SK-N-SH (cell line): ENCODE results near the gene BCAS3. TPM values are rescaled to one million over a fixed set of nuclear protein-coding genes. Genes with fewer than 3 reads are reported as not detected.

Source experiments
- CTCF ChIA-PET: fragments of 300-600, 350-600 bp; formaldehyde crosslinking; extraction: SDS; loops from one replicate; lab custom pipeline; 2021; lab: Yijun Ruan, JAX
- POLR2A ChIA-PET: fragments of 350-600 bp; sonication (Branson Sonifier 250); formaldehyde crosslinking; extraction: SDS; loops from one replicate; lab custom pipeline; 2020; ENCODE audit warnings: antibody characterized with exemption, inconsistent platforms; lab: Yijun Ruan, JAX
- DNase-seq: peaks from one replicate; pipeline ENCODE4 v3.0.0; 2012
- H2AFZ ChIP-seq: fragments of 200-600 bp; sonication (generic); 2 replicates; pipeline ENCODE4 v1.8.1; 2016; ENCODE audit warnings: antibody characterized with exemption, mild to moderate bottlenecking, low read depth
- H3F3A ChIP-seq: fragments of 200-600 bp; sonication (generic); replicated peaks from 2 replicates; pipeline ENCODE3; 2016; ENCODE audit warnings: antibody characterized with exemption, mild to moderate bottlenecking; ENCODE audit not compliant: insufficient read depth
- H3K27ac ChIP-seq, 2 experiments: fragments of 200-500 bp in 1 of 2; fragments of 200-600 bp in 1 of 2; sonication (Bioruptor generic) in 1 of 2; sonication (generic), shearing (Covaris generic) in 1 of 2; 2 replicates each; pipeline versions ENCODE4 v1.5.1 to v1.6.1; 2014 to 2016; ENCODE audit warnings: low read depth in 2 of 2, inconsistent platforms in 1 of 2, low read length in 1 of 2, mild to moderate bottlenecking in 1 of 2, mixed read lengths in 1 of 2
- H3K27me3 ChIP-seq: fragments of 200-600 bp; sonication (generic), shearing (Covaris generic); 2 replicates; pipeline ENCODE4 v1.6.1; 2016; ENCODE audit warnings: mixed run types; ENCODE audit not compliant: insufficient read depth
- H3K36me3 ChIP-seq, 2 experiments: fragments of 200-500 bp in 1 of 2; fragments of 200-600 bp in 1 of 2; sonication (Bioruptor generic) in 1 of 2; sonication (generic) in 1 of 2; replicated peaks in 1 of 2; 2 replicates each; pipeline versions ENCODE3 to v1.5.1; 2014 to 2016; ENCODE audit warnings: low read length in 1 of 2, mild to moderate bottlenecking in 1 of 2; ENCODE audit not compliant: insufficient read depth in 2 of 2, control insufficient read depth in 1 of 2
- H3K4me1 ChIP-seq, 2 experiments: fragments of 200-500 bp in 1 of 2; fragments of 200-600 bp in 1 of 2; sonication (Bioruptor generic) in 1 of 2; sonication (generic), shearing (Covaris generic) in 1 of 2; 2 replicates each; pipeline versions ENCODE4 v1.5.1 to v1.6.1; 2014 to 2016; ENCODE audit warnings: low read depth in 1 of 2, low read length in 1 of 2, mixed run types in 1 of 2; ENCODE audit not compliant: insufficient read depth in 2 of 2, control insufficient read depth in 1 of 2
- H3K4me2 ChIP-seq: fragments of 200-600 bp; sonication (generic), shearing (Covaris generic); 2 replicates; pipeline ENCODE4 v1.6.1; 2017; ENCODE audit warnings: mixed run types
- H3K4me3 ChIP-seq, 2 experiments: fragments of 200-500 bp in 1 of 2; fragments of 200-600 bp in 1 of 2; sonication (Bioruptor generic) in 1 of 2; sonication (generic), shearing (Covaris generic) in 1 of 2; 2 replicates each; pipeline versions ENCODE4 v1.5.1 to v1.8.1; 2014 to 2016; ENCODE audit warnings: low read depth in 2 of 2, inconsistent platforms in 1 of 2, low read length in 1 of 2, mild to moderate bottlenecking in 1 of 2, mixed read lengths in 1 of 2, moderate library complexity in 1 of 2
- H3K79me2 ChIP-seq: fragments of 200-600 bp; sonication (generic); 2 replicates; pipeline ENCODE4 v1.8.1; 2017; ENCODE audit warnings: mild to moderate bottlenecking; ENCODE audit not compliant: insufficient read depth
- H3K9ac ChIP-seq: fragments of 200-600 bp; sonication (generic); 2 replicates; pipeline ENCODE4 v1.6.1; 2017; ENCODE audit warnings: mixed run types
- H3K9me2 ChIP-seq: fragments of 200-600 bp; sonication (generic); 2 replicates; pipeline ENCODE4 v1.6.1; 2017; ENCODE audit warnings: mixed run types
- H3K9me3 ChIP-seq: fragments of 200-600 bp; sonication (generic); 2 replicates; pipeline ENCODE4 v1.6.1; 2017; ENCODE audit warnings: mixed run types, mild to moderate bottlenecking, moderate library complexity
- H4K20me1 ChIP-seq: fragments of 200-600 bp; sonication (generic); 2 replicates; pipeline ENCODE4 v1.6.1; 2017; ENCODE audit warnings: mild to moderate bottlenecking, mixed run types; ENCODE audit not compliant: insufficient read depth
- CHD2 ChIP-seq: fragments of 150-350 bp; IDR thresholded peaks from 2 replicates; pipeline ENCODE4 v1.6.1; 2018; ENCODE audit warnings: low read length; ENCODE audit not compliant: partially characterized antibody
- CTCF ChIP-seq: fragments of 200-600 bp; sonication (generic); IDR thresholded peaks from 2 replicates; pipeline ENCODE4 v1.6.1; 2017; ENCODE audit warnings: antibody characterized with exemption, mild to moderate bottlenecking, moderate library complexity
- ELF1 ChIP-seq: IDR thresholded peaks from 2 replicates; pipeline ENCODE4 v1.4.0; 2012
- EP300 ChIP-seq, 2 experiments: IDR thresholded peaks; 2 replicates each; pipeline versions ENCODE4 v1.4.0 to v1.6.1; 2012; ENCODE audit warnings: borderline replicate concordance in 1 of 2, low read depth in 1 of 2, low read length in 1 of 2
- FOSL2 ChIP-seq: IDR thresholded peaks from 2 replicates; pipeline ENCODE4 v1.4.0; 2012; ENCODE audit warnings: low read depth, mild to moderate bottlenecking, moderate library complexity, borderline replicate concordance
- FOXJ3 ChIP-seq: sonication (generic); formaldehyde crosslinking; IDR thresholded peaks from 2 replicates; pipeline ENCODE4 v1.5.1; 2020; ENCODE audit warnings: mild to moderate bottlenecking, missing genetic modification reagents
- FOXM1 ChIP-seq: IDR thresholded peaks from 2 replicates; pipeline ENCODE4 v1.4.0; 2012; ENCODE audit warnings: low read depth, mild to moderate bottlenecking
- GABPA ChIP-seq: IDR thresholded peaks from 2 replicates; pipeline ENCODE4 v1.4.0; 2012; ENCODE audit warnings: low read depth, mild to moderate bottlenecking
- GATA2 ChIP-seq: sonication (generic); formaldehyde crosslinking; IDR thresholded peaks from 2 replicates; pipeline ENCODE4 v1.5.0; 2020; ENCODE audit warnings: mild to moderate bottlenecking, missing genetic modification reagents
- IRF3 ChIP-seq: fragments of 150-350 bp; IDR thresholded peaks from 2 replicates; pipeline ENCODE4 v1.6.1; 2016; ENCODE audit warnings: mild to moderate bottlenecking, low read depth, low read length
- MEF2A ChIP-seq: IDR thresholded peaks from 2 replicates; pipeline ENCODE4 v1.4.0; 2012; ENCODE audit warnings: low read depth, borderline replicate concordance
- MXI1 ChIP-seq: IDR thresholded peaks from 2 replicates; pipeline ENCODE4 v1.6.1; 2012; ENCODE audit warnings: mild to moderate bottlenecking, low read depth, low read length, improper control_type of control experiment
- RAD21 ChIP-seq: IDR thresholded peaks from 2 replicates; pipeline ENCODE4 v1.6.1; 2012; ENCODE audit warnings: mild to moderate bottlenecking, low read length
- RCOR1 ChIP-seq: fragments of 150-350 bp; IDR thresholded peaks from 2 replicates; pipeline ENCODE4 v1.6.1; 2017; ENCODE audit warnings: antibody characterized with exemption, low read length
- RXRA ChIP-seq: IDR thresholded peaks from 2 replicates; pipeline ENCODE4 v1.4.0; 2012; ENCODE audit warnings: low read depth, mild to moderate bottlenecking, borderline replicate concordance
- SIN3A ChIP-seq: IDR thresholded peaks from 2 replicates; pipeline ENCODE4 v1.6.1; 2012; ENCODE audit warnings: low read depth, mild to moderate bottlenecking, low read length, moderate library complexity, borderline replicate concordance
- TAF1 ChIP-seq: IDR thresholded peaks from 2 replicates; pipeline ENCODE4 v1.6.1; 2012; ENCODE audit warnings: low read depth, mild to moderate bottlenecking, low read length, moderate library complexity, borderline replicate concordance
- TCF12 ChIP-seq: IDR thresholded peaks from 2 replicates; pipeline ENCODE4 v1.4.0; 2012
- TEAD4 ChIP-seq: IDR thresholded peaks from 2 replicates; pipeline ENCODE4 v1.4.0; 2012; ENCODE audit warnings: mild to moderate bottlenecking, borderline replicate concordance; ENCODE audit not compliant: insufficient read depth
- USF1 ChIP-seq: IDR thresholded peaks from 2 replicates; pipeline ENCODE4 v1.4.0; 2012; ENCODE audit warnings: low read depth, borderline replicate concordance
- USF2 ChIP-seq: fragments of 150-350 bp; IDR thresholded peaks from 2 replicates; pipeline ENCODE4 v1.6.1; 2017; ENCODE audit warnings: antibody characterized with exemption, low read length, low read depth, borderline replicate concordance
- WGBS: methylation state at CpG from one replicate; pipeline ENCODE4 v1.1.6; 2017; ENCODE audit warnings: low lambda C conversion rate; 5-methylcytosine and 5-hydroxymethylcytosine counted together
- polyA plus RNA-seq, 3 experiments: library from polyadenylated mRNA; depleted of rRNA; stranded (reverse); fragments of >200 nt; gene quantifications; 2 replicates each; pipeline ENCODE4 v1.2.3, GENCODE V29; 2012

The BCAS3 gene
- polyA plus RNA-seq, 1 of the 3 experiments (the other 2 are of a cell fraction): 5.9 TPM

GRCh38 chr17:61161615-61162134 lies 484.0 kb downstream of the BCAS3 start (continued):
- TF ChIP-seq FOSL2 (no peak), CTCF (no peak), TEAD4 (no peak), GATA2 (CRISPR knock-in tag) (peak; percentile 92), TCF12 (no peak), MXI1 (peak; percentile 67; the same call in 1 of the 2 replicates), SIN3A (no peak), USF1 (no peak)

- no peak for TF ChIP-seq RXRA
Observed at GRCh38 chr17:61164517-61164916, 486.9 kb downstream of the BCAS3 start.

GRCh38 chr17:61167075-61167474 lies 489.4 kb downstream of the BCAS3 start:
- TF ChIP-seq USF2: no peak
- TF ChIP-seq USF1: no peak
- TF ChIP-seq CHD2: no peak
- TF ChIP-seq GATA2 (CRISPR knock-in tag): no peak
- no peak for TF ChIP-seq RXRA
- no peak for TF ChIP-seq IRF3
- no peak for TF ChIP-seq TEAD4
- TF ChIP-seq TAF1: no peak
- no peak for TF ChIP-seq RCOR1
- no peak for TF ChIP-seq GABPA
- no peak for TF ChIP-seq RAD21
- TF ChIP-seq ELF1: no peak
- no peak for TF ChIP-seq FOXJ3 (CRISPR knock-in tag)
- no peak for TF ChIP-seq EP300 (IDR thresholded peaks at IDR 0.05; ENCODE audit: borderline replicate concordance in 1 of 2, low read depth in 1 of 2, low read length in 1 of 2)
- TF ChIP-seq FOXM1: no peak
- TF ChIP-seq MEF2A: no peak
- Histone ChIP-seq H3K27me3 (no peaks in the 10 kb centered on the region), H3K9me2 (no peaks in the 10 kb centered on the region), H3K9ac (no peak overlapping the region), H3K4me2 (no peak overlapping the region), H3K79me2 (no peaks in the 10 kb centered on the region), H3K4me3 (no peak overlapping the region), H3K27ac (no peak overlapping the region), H3K9me3 (no peaks in the 10 kb centered on the region), H2AFZ (no peak overlapping the region), H3F3A (peaks cover 3% of the 10 kb centered on the region), H3K4me1 (peaks cover 0 to 9% of the 10 kb centered on the region in 2 experiments; a peak in 2 of 4 replicates), H3K36me3 (no peaks in the 10 kb centered on the region), H4K20me1 (no peaks in the 10 kb centered on the region)
- CTCF ChIA-PET: interaction anchor here (0.9 to 2.1 kb wide), 4 partner anchors 8 to 416 kb away, joined by 3 to 6 read pairs (median 4); no protein-coding TSS in a partner anchor
- POLR2A ChIA-PET: no interaction called here
- no peak for DNase-seq
- 89% methylated on average over 1 of the region's 1 CpG for WGBS

More at GRCh38 chr17:61164517-61164916, 486.9 kb downstream of the BCAS3 start:
- Histone ChIP-seq H3K4me2 (no peak overlapping the region), H3K4me3 (no peak overlapping the region), H3K27me3 (no peaks in the 10 kb centered on the region), H2AFZ (no peak overlapping the region), H3K79me2 (peaks cover 2% of the 10 kb centered on the region), H3F3A (peaks cover 17% of the 10 kb centered on the region), H3K9me3 (no peaks in the 10 kb centered on the region), H3K36me3 (no peaks in the 10 kb centered on the region), H3K4me1 (peaks cover 22 to 34% of the 10 kb centered on the region in 2 experiments), H3K27ac (no peak overlapping the region), H4K20me1 (no peaks in the 10 kb centered on the region), H3K9me2 (no peaks in the 10 kb centered on the region), H3K9ac (no peak overlapping the region)
- no peak for DNase-seq
- ChIA-PET CTCF (no interaction called here), POLR2A (no interaction called here)
- WGBS: 95% methylated on average over 3 of the region's 3 CpGs
